Right cardiac atrium (tissue), 5 donors: ENCODE data around the gene PLD6. TPM values are rescaled to one million over a fixed set of nuclear protein-coding genes. Genes with fewer than 3 reads are reported as not detected.
"Not testable (repeated sequence)": the region's sequence is repeated elsewhere in the genome, so short reads cannot be mapped to it uniquely, and the experiment has no call there.

Experiments
- ATAC-seq, 2 donors: fragments of 200-7000 bp; cut with Tn5 transposase; one replicate each; pipeline versions ENCODE4 v1.8.0 to v1.9.1; 2020; ENCODE audit warnings: moderate library complexity in 2 of 2, mild to moderate bottlenecking in 1 of 2
- DNase-seq, 3 donors: peaks; one replicate each; pipeline ENCODE4 v3.0.0-alpha.2; 2020
- H3K27ac ChIP-seq: one replicate; pipeline ENCODE4 v1.5.1; 2013; ENCODE audit warnings: mild to moderate bottlenecking, low read length, control low read depth, moderate library complexity
- H3K27me3 ChIP-seq: one replicate; pipeline ENCODE4 v1.6.1; 2013; ENCODE audit not compliant: control insufficient read depth, insufficient read depth
- H3K4me1 ChIP-seq: one replicate; pipeline ENCODE4 v1.6.1; 2013; ENCODE audit warnings: low read length; ENCODE audit not compliant: control insufficient read depth, insufficient read depth
- H3K4me3 ChIP-seq: one replicate; pipeline ENCODE4 v1.5.1; 2013; ENCODE audit warnings: low read length, control low read depth
- H3K9me3 ChIP-seq: one replicate; pipeline ENCODE4 v1.6.1; 2013; ENCODE audit warnings: low read length; ENCODE audit not compliant: control insufficient read depth
- WGBS: extraction: QIAGEN DNeasy Blood & Tissue Kit; methylation state at CpG from one replicate; pipeline ENCODE4 v1.1.7; 2013; 5-methylcytosine and 5-hydroxymethylcytosine counted together
- intact Hi-C, 4 donors: fragments of 100-400 bp; cut with DNase I; formaldehyde crosslinking; loops; one replicate each; pipeline versions ENCODE4 v1.11.0 to v1.14.0; 2022 to 2023
- polyA plus RNA-seq: library from polyadenylated mRNA; stranded (reverse); fragments of 200-250 nt; gene quantifications from one replicate; pipeline ENCODE4 v1.2.3, GENCODE V29; 2013
- total RNA-seq, 4 donors: library from RNA; stranded (reverse); fragmentation: NEBNext Ultra II Directional; extraction: Animal tissue kit (Norgen Biotek cat#: 25700); gene quantifications; one replicate each; pipeline ENCODE4 v1.2.1, GENCODE V29; 2021
- donor health status: healthy with polysubstance abuse.
- donor health status: DM: no; HTN: yes; CAD: no.
- donor health status: DM: no; HTN: no; CAD: no.
- donor health status: DM: no; HTN: yes; CAD: no; lungs with severe emphysema.
- donor health status: DM: yes; HTN: yes; CAD: no.

The PLD6 gene
- total and polyA plus RNA-seq, 5 donors = 2.9 to 5.4 (median 3.8) TPM

GRCh38 chr17:17164156-17164555, 42.0 kb downstream of the PLD6 start:
- H3K27ac ChIP-seq = no peak overlapping the region
- ATAC-seq = no peak
- intact Hi-C loops = no loop called here

GRCh38 chr17:17161759-17162158, 44.4 kb downstream of the PLD6 start:
- H3K27me3 ChIP-seq = no peaks in the 10 kb centered on the region
- intact Hi-C loops = no loop called here
- 88% methylated on average over 4 of the region's 4 CpGs for whole genome bisulfite sequencing
- no peaks in the 10 kb centered on the region for H3K4me1 ChIP-seq
- no peak for ATAC-seq
- H3K9me3 ChIP-seq = no peaks in the 10 kb centered on the region
- H3K27ac ChIP-seq = no peak overlapping the region
- H3K4me3 ChIP-seq = no peak overlapping the region
- DNase-seq = peak in 2 of 3 donors; percentile 7 to 36

More at GRCh38 chr17:17164156-17164555, 42.0 kb downstream of the PLD6 start:
- no peaks in the 10 kb centered on the region for H3K9me3 ChIP-seq
- no peak overlapping the region for H3K4me3 ChIP-seq
- H3K4me1 ChIP-seq = no peaks in the 10 kb centered on the region
- WGBS = 93% methylated on average over 25 of the region's 25 CpGs
- peak in 2 of 3 donors; percentile 41 to 44 for DNase-seq
- H3K27me3 ChIP-seq = no peaks in the 10 kb centered on the region

GRCh38 chr17:17161121-17161520, 45.0 kb downstream of the PLD6 start:
- WGBS = 89% methylated on average over 6 of the region's 6 CpGs
- no peaks in the 10 kb centered on the region for H3K4me1 ChIP-seq
- intact Hi-C loops = no loop called here
- H3K27ac ChIP-seq = no peak overlapping the region
- DNase-seq (peak in 1 of 3 donors; percentile 44), ATAC-seq (no peak)
- no peaks in the 10 kb centered on the region for H3K27me3 ChIP-seq
- no peak overlapping the region for H3K4me3 ChIP-seq
- no peaks in the 10 kb centered on the region for H3K9me3 ChIP-seq

GRCh38 chr17:17159571-17159970, 46.6 kb downstream of the PLD6 start:
- ATAC-seq = no peak
- WGBS = 94% methylated on average over 4 of the region's 4 CpGs

GRCh38 chr17:17158506-17158905, 47.6 kb downstream of the PLD6 start:
- 96% methylated on average over 33 of the region's 33 CpGs for WGBS
- H3K27ac ChIP-seq, H3K4me1 ChIP-seq, H3K9me3 ChIP-seq, H3K4me3 ChIP-seq, H3K27me3 ChIP-seq, ATAC-seq, intact Hi-C loops: not testable (repeated sequence)
- peak in 1 of 3 donors; percentile 36 for DNase-seq

More at GRCh38 chr17:17159571-17159970, 46.6 kb downstream of the PLD6 start:
- H3K4me1 ChIP-seq = no peaks in the 10 kb centered on the region
- H3K27ac ChIP-seq = no peak overlapping the region
- intact Hi-C loops = no loop called here
- H3K4me3 ChIP-seq = no peak overlapping the region
- H3K27me3 ChIP-seq = no peaks in the 10 kb centered on the region
- no peaks in the 10 kb centered on the region for H3K9me3 ChIP-seq
- peak in 1 of 3 donors; percentile 1 for DNase-seq

- WGBS = 86% methylated on average over 6 of the region's 6 CpGs
- intact Hi-C loops = no loop called here
- no peak overlapping the region for H3K27ac ChIP-seq
Measured at GRCh38 chr17:17157041-17157440, 49.1 kb downstream of the PLD6 start.

GRCh38 chr17:17156511-17156910, 49.6 kb downstream of the PLD6 start:
- Histone ChIP-seq H3K4me1 (peaks cover 12% of the 10 kb centered on the region), H3K9me3 (no peaks in the 10 kb centered on the region), H3K27me3 (no peaks in the 10 kb centered on the region), H3K27ac (no peak overlapping the region), H3K4me3 (no peak overlapping the region)
- intact Hi-C loops = no loop called here
- ATAC-seq (no peak), DNase-seq (peak in 1 of 3 donors; percentile 40)
- WGBS = 71% methylated on average over 10 of the region's 10 CpGs

More at GRCh38 chr17:17157041-17157440, 49.1 kb downstream of the PLD6 start:
- Histone ChIP-seq H3K4me3 (no peak overlapping the region), H3K27me3 (no peaks in the 10 kb centered on the region), H3K4me1 (peaks cover 9% of the 10 kb centered on the region), H3K9me3 (no peaks in the 10 kb centered on the region)
- DNase-seq (peak in 1 of 3 donors; percentile 16), ATAC-seq (no peak)

GRCh38 chr17:17156107-17156506, 50.0 kb downstream of the PLD6 start:
- Histone ChIP-seq H3K27me3 (no peaks in the 10 kb centered on the region), H3K27ac (no peak overlapping the region), H3K4me3 (no peak overlapping the region), H3K9me3 (no peaks in the 10 kb centered on the region), H3K4me1 (peaks cover 16% of the 10 kb centered on the region)
- ATAC-seq (no peak), DNase-seq (peak in 1 of 3 donors; percentile 13)
- intact Hi-C loops = no loop called here
- 65% methylated on average over 4 of the region's 4 CpGs for WGBS

- Histone ChIP-seq H3K27ac (no peak overlapping the region), H3K27me3 (no peaks in the 10 kb centered on the region), H3K9me3 (no peaks in the 10 kb centered on the region), H3K4me3 (no peak overlapping the region), H3K4me1 (peaks cover 17% of the 10 kb centered on the region)
- 95% methylated on average over 3 of the region's 3 CpGs for WGBS
- intact Hi-C loops = no loop called here
- ATAC-seq (no peak), DNase-seq (no peak)
Measured at GRCh38 chr17:17155568-17155967, 50.6 kb downstream of the PLD6 start.

GRCh38 chr17:17154981-17155380, 51.2 kb downstream of the PLD6 start:
- DNase-seq (peak in 1 of 3 donors; percentile 13), ATAC-seq (no peak)
- H3K27ac ChIP-seq = no peak overlapping the region
- WGBS = 88% methylated on average over 8 of the region's 8 CpGs
- no peak overlapping the region for H3K4me3 ChIP-seq
- intact Hi-C loops = no loop called here
- no peaks in the 10 kb centered on the region for H3K27me3 ChIP-seq
- no peaks in the 10 kb centered on the region for H3K9me3 ChIP-seq
- peaks cover 17% of the 10 kb centered on the region for H3K4me1 ChIP-seq

- no peak overlapping the region for H3K4me3 ChIP-seq
- ATAC-seq = no peak
- 88% methylated on average over 5 of the region's 5 CpGs for whole genome bisulfite sequencing
- no peaks in the 10 kb centered on the region for H3K9me3 ChIP-seq
- intact Hi-C loops = no loop called here
- peak in 1 of 3 donors; percentile 14 for DNase-seq
- no peaks in the 10 kb centered on the region for H3K27me3 ChIP-seq
- H3K27ac ChIP-seq = no peak overlapping the region
- peaks cover 17% of the 10 kb centered on the region for H3K4me1 ChIP-seq
Measured at GRCh38 chr17:17154556-17154955, 51.6 kb downstream of the PLD6 start.

- Histone ChIP-seq H3K27me3 (no peaks in the 10 kb centered on the region), H3K4me1 (peaks cover 17% of the 10 kb centered on the region), H3K27ac (no peak overlapping the region), H3K4me3 (no peak overlapping the region), H3K9me3 (no peaks in the 10 kb centered on the region)
- WGBS = 81% methylated on average over 7 of the region's 7 CpGs
- ATAC-seq (no peak), DNase-seq (peak in 1 of 3 donors; percentile 43)
- intact Hi-C loops = no loop called here
Measured at GRCh38 chr17:17153709-17154108, 52.4 kb downstream of the PLD6 start.
